HCT116 (cell line): Measurements from ENCODE around the gene TAF1D. TPM values are rescaled to one million over a fixed set of nuclear protein-coding genes. Genes with fewer than 3 reads are reported as not detected.

ENCODE experiments used
- ATAC-seq: fragments of 200-7000 bp; cut with Tn5 transposase; 2 replicates; pipeline ENCODE4 v1.9.1; 2020; ENCODE audit warnings: mild to moderate bottlenecking, moderate library complexity
- BruUV-seq: library from RNA; stranded (reverse); fragments of 400-500 nt; replicated peaks from 2 replicates; lab custom pipeline; 2021; lab: Mats Ljungman, UMichigan
- CTCF ChIA-PET: fragments of 300-600 bp; sonication (Branson Sonifier 250); formaldehyde crosslinking; loops from one replicate; lab custom pipeline; 2021; ENCODE audit warnings: antibody characterized with exemption; lab: Charles Lee
- POLR2A ChIA-PET: fragments of 300-600, 350-600 bp; sonication (Branson Sonifier 250); formaldehyde crosslinking; loops from one replicate; lab custom pipeline; 2021; ENCODE audit warnings: antibody characterized with exemption; lab: Charles Lee
- RAD21 ChIA-PET, 2 experiments: fragments of 300-600 bp; sonication (Branson Sonifier 250); formaldehyde crosslinking; loops; one replicate each; lab custom pipeline; 2023; ENCODE audit warnings: low total read pairs in 2 of 2; ENCODE audit not compliant: uncharacterized antibody in 2 of 2, unreplicated experiment in 2 of 2, low non-redundant PET in 1 of 2; lab: Charles Lee
- DNase-seq: peaks from one replicate; pipeline ENCODE4 v3.0.0-alpha.2; 2010; ENCODE audit warnings: low read depth, low spot score
- H2AFZ ChIP-seq: fragments of 200-600 bp; shearing (Covaris generic), sonication (generic); 2 replicates; pipeline ENCODE4 v1.6.1; 2017; ENCODE audit warnings: low read depth, mixed run types, mixed read lengths, antibody characterized with exemption, low read length; ENCODE audit not compliant: poor library complexity, severe bottlenecking
- H3K27ac ChIP-seq: 2 replicates; pipeline ENCODE4 v1.5.1; 2012; ENCODE audit warnings: low read depth, low read length
- H3K27me3 ChIP-seq: fragments of 200-600 bp; sonication (generic); 2 replicates; pipeline ENCODE4 v1.6.1; 2016; ENCODE audit warnings: mixed run types, low read length, mixed read lengths; ENCODE audit not compliant: insufficient read depth
- H3K36me3 ChIP-seq, 2 experiments: fragments of 200-500 bp in 1 of 2; fragments of 200-600 bp in 1 of 2; sonication (Bioruptor generic) in 1 of 2; sonication (generic) in 1 of 2; 2 replicates each; pipeline versions ENCODE4 v1.5.1 to v1.6.1; 2014 to 2016; ENCODE audit warnings: low read length in 2 of 2, inconsistent platforms in 1 of 2, mixed read lengths in 1 of 2, mixed run types in 1 of 2; ENCODE audit not compliant: insufficient read depth in 2 of 2, control insufficient read depth in 1 of 2
- H3K4me1 ChIP-seq, 2 experiments: fragments of 200-600 bp in 1 of 2; sonication (generic) in 1 of 2; 2 replicates each; pipeline versions ENCODE4 v1.5.1 to v1.6.1; 2012 to 2017; ENCODE audit warnings: low read length in 2 of 2, inconsistent platforms in 1 of 2, mild to moderate bottlenecking in 1 of 2, mixed read lengths in 1 of 2, mixed run types in 1 of 2, moderate library complexity in 1 of 2; ENCODE audit not compliant: insufficient read depth in 2 of 2, control insufficient read depth in 1 of 2
- H3K4me2 ChIP-seq: fragments of 200-600 bp; sonication (generic); 2 replicates; pipeline ENCODE4 v1.6.1; 2017; ENCODE audit warnings: mixed run types, low read length, mixed read lengths
- H3K4me3 ChIP-seq, 2 experiments: fragments of 200-600 bp in 1 of 2; sonication (generic) in 1 of 2; replicated peaks in 1 of 2; 2 replicates each; pipeline ENCODE4 v1.5.1; 2011 to 2016; ENCODE audit warnings: low read length in 2 of 2, control low read depth in 1 of 2, low read depth in 1 of 2, mild to moderate bottlenecking in 1 of 2, mixed read lengths in 1 of 2, mixed run types in 1 of 2
- H3K79me2 ChIP-seq: fragments of 200-600 bp; sonication (generic); 2 replicates; pipeline ENCODE4 v1.6.1; 2017; ENCODE audit warnings: mild to moderate bottlenecking, mixed run types, low read length, moderate library complexity, mixed read lengths; ENCODE audit not compliant: insufficient read depth
- H3K9ac ChIP-seq: fragments of 200-600 bp; sonication (generic); 2 replicates; pipeline ENCODE4 v1.6.1; 2016; ENCODE audit warnings: low read length, mixed read lengths
- H3K9me2 ChIP-seq: fragments of 200-600 bp; sonication (generic), shearing (Covaris generic); 2 replicates; pipeline ENCODE4 v1.6.1; 2017; ENCODE audit warnings: mixed run types, mild to moderate bottlenecking, moderate library complexity; ENCODE audit not compliant: insufficient read depth
- H3K9me3 ChIP-seq, 2 experiments: fragments of 200-500 bp in 1 of 2; fragments of 200-600 bp in 1 of 2; sonication (Bioruptor generic) in 1 of 2; sonication (generic) in 1 of 2; 2 replicates each; pipeline ENCODE4 v1.6.1; 2014 to 2017; ENCODE audit warnings: low read length in 2 of 2, mixed read lengths in 2 of 2, inconsistent platforms in 1 of 2, low read depth in 1 of 2, mild to moderate bottlenecking in 1 of 2, mixed run types in 1 of 2, moderate library complexity in 1 of 2; ENCODE audit not compliant: control insufficient read depth in 1 of 2, insufficient read depth in 1 of 2
- H4K20me1 ChIP-seq: fragments of 200-600 bp; sonication (generic), shearing (Covaris generic); 2 replicates; pipeline ENCODE4 v1.6.1; 2017; ENCODE audit warnings: mixed run types, mild to moderate bottlenecking, moderate library complexity; ENCODE audit not compliant: insufficient read depth
- CEBPB ChIP-seq: IDR thresholded peaks from 2 replicates; pipeline ENCODE4 v1.6.1; 2012; ENCODE audit warnings: low read depth
- EGR1 ChIP-seq: IDR thresholded peaks from 2 replicates; pipeline ENCODE4 v1.6.1; 2012; ENCODE audit warnings: low read depth
- ELF1 ChIP-seq: IDR thresholded peaks from 2 replicates; pipeline ENCODE4 v1.6.1; 2012; ENCODE audit warnings: low read depth, borderline replicate concordance
- EZH2 ChIP-seq: fragments of 200-600 bp; sonication (generic); IDR thresholded peaks from 2 replicates; pipeline ENCODE4 v1.6.1; 2017; ENCODE audit warnings: antibody characterized with exemption, mixed run types
- JUND ChIP-seq: IDR thresholded peaks from 2 replicates; pipeline ENCODE4 v1.6.1; 2012
- POLR2A ChIP-seq: IDR thresholded peaks from 2 replicates; pipeline ENCODE4 v1.7.0; 2011; ENCODE audit warnings: borderline replicate concordance; ENCODE audit not compliant: insufficient read depth, insufficient read length; ENCODE audit errors: extremely low read depth
- POLR2AphosphoS5 ChIP-seq: IDR thresholded peaks from 2 replicates; pipeline ENCODE4 v1.6.1; 2011; ENCODE audit warnings: mild to moderate bottlenecking, low read depth, low read length, moderate library complexity
- RAD21 ChIP-seq: IDR thresholded peaks from 2 replicates; pipeline ENCODE4 v1.6.1; 2012; ENCODE audit warnings: low read depth, mild to moderate bottlenecking
- SRF ChIP-seq: IDR thresholded peaks from 2 replicates; pipeline ENCODE4 v1.6.1; 2012; ENCODE audit warnings: low read depth
- TCF7L2 ChIP-seq: IDR thresholded peaks from 2 replicates; pipeline ENCODE4 v1.7.0; 2011; ENCODE audit warnings: borderline replicate concordance, inconsistent platforms; ENCODE audit not compliant: insufficient read depth, insufficient read length; ENCODE audit errors: extremely low read depth
- ZFX ChIP-seq: fragments of 450-650 bp; IDR thresholded peaks from 2 replicates; pipeline ENCODE4 v1.6.1; 2017
- intact Hi-C: fragments of 100-400 bp; cut with micrococcal nuclease; formaldehyde crosslinking; loops from 2 replicates; pipeline ENCODE4 v1.10.0; 2022
- total RNA-seq: library from RNA; stranded (reverse); gene quantifications from one replicate; pipeline ENCODE4 v1.2.1, GENCODE V29; 2021; ENCODE audit not compliant: unreplicated experiment
- TF ChIP-seq, protein P1 (sequence below): IDR thresholded peaks from 2 replicates; pipeline ENCODE4 v1.6.1; 2012; ENCODE audit warnings: low read depth

Gene TAF1D
- total RNA-seq, 1 experiment from 2014 or later: 267 TPM

DNA sequence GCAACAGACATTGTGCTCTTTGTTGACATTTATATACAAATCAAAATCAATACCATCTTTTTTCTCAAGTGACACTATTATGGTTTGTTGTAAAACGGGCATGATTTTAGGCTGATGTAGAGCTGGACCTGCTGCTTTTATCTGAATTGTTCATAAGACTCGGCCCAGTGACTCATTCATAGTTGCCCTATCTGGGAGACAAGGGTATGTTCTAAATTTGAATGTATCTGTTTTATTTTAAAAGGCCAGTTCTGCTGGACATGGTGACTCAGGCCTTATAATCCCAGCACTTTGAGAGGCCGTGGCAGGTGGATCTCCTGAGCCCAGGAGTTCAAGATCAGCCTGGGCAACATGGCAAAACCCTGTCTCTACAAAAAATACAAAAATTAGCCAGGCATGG lies 40.5 kb downstream of the TAF1D start:
- no peak overlapping the region for H3K9ac ChIP-seq
- ChIA-PET CTCF (no interaction called here), RAD21 (no interaction called here), POLR2A (no interaction called here)
- H3K79me2 ChIP-seq: peaks cover 36% of the 10 kb centered on the region
- TF ChIP-seq EGR1 (no peak), POLR2AphosphoS5 (no peak), ELF1 (no peak), TCF7L2 (no peak), EZH2 (no peak), SRF (no peak), CEBPB (no peak), RAD21 (no peak), ZFX (no peak), POLR2A (no peak), JUND (no peak)
- TF ChIP-seq, protein P1, sequence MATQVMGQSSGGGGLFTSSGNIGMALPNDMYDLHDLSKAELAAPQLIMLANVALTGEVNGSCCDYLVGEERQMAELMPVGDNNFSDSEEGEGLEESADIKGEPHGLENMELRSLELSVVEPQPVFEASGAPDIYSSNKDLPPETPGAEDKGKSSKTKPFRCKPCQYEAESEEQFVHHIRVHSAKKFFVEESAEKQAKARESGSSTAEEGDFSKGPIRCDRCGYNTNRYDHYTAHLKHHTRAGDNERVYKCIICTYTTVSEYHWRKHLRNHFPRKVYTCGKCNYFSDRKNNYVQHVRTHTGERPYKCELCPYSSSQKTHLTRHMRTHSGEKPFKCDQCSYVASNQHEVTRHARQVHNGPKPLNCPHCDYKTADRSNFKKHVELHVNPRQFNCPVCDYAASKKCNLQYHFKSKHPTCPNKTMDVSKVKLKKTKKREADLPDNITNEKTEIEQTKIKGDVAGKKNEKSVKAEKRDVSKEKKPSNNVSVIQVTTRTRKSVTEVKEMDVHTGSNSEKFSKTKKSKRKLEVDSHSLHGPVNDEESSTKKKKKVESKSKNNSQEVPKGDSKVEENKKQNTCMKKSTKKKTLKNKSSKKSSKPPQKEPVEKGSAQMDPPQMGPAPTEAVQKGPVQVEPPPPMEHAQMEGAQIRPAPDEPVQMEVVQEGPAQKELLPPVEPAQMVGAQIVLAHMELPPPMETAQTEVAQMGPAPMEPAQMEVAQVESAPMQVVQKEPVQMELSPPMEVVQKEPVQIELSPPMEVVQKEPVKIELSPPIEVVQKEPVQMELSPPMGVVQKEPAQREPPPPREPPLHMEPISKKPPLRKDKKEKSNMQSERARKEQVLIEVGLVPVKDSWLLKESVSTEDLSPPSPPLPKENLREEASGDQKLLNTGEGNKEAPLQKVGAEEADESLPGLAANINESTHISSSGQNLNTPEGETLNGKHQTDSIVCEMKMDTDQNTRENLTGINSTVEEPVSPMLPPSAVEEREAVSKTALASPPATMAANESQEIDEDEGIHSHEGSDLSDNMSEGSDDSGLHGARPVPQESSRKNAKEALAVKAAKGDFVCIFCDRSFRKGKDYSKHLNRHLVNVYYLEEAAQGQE: no peak
- H3K9me2 ChIP-seq: no peaks in the 10 kb centered on the region
- BruUV-seq: no TSS peak
- H3K4me2 ChIP-seq: no peak overlapping the region
- no peaks in the 10 kb centered on the region for H4K20me1 ChIP-seq
- H3K27ac ChIP-seq: no peak overlapping the region
- no peak for DNase-seq
- H3K27me3 ChIP-seq: no peaks in the 10 kb centered on the region
- no peaks in the 10 kb centered on the region for H3K4me1 ChIP-seq
- intact Hi-C loops: no loop called here
- H3K36me3 ChIP-seq: peaks cover 56 to 67% of the 10 kb centered on the region in 2 experiments
- H3K4me3 ChIP-seq: no peak overlapping the region
- no peak overlapping the region for H2AFZ ChIP-seq
- H3K9me3 ChIP-seq: no peaks in the 10 kb centered on the region
- no peak for ATAC-seq
